ENCODE data around the gene NT5C3A. TPM values are rescaled to one million over a fixed set of nuclear protein-coding genes. Genes with fewer than 3 reads are reported as not detected.

NT5C3A gene
- total RNA-seq, 1 donor from 2014 or later, result 18.2 TPM

DNA sequence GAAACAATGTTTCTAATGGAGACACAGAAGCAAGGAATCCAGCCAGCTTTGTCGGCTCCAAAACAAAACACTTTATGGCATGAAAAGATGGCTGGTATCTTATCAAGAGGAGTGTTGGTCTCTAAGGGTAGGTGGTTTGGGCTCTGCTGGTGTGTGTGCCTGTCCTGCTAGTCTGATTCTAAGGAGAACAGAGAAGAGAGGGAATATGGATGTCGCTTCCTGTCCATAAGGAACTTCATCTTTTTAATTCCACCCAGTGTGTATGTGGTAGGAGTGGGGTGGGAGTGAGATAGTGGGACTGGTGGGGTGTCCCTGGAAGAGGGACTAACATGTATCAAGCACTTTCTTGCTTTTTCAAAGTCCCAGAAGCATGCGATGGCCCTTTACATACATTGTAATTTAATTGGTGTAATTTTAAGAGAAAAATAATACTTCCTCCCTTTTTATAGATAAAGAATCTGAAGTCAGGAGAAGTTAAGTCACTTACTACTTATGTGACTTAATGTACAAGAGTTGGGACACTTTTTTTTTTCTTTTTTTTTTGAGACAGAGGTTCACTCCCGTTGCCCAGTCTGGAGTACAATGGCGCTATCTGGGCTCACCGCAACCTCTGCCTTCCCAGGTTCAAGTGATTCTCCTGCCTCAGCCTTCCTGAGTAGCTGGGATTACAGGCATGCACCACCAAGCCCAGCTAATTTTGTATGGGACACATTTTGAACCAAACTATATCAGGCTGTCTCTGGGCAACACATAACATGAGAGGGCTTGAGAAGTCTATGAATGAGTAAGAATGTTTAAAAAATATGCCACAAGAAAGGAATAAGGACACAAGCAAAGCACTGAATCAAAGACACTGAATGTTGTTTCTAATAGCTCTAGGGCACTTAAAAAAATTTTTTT, 18.8 kb downstream of the NT5C3A start:
- TF ChIP-seq CTCF (conservative IDR thresholded peaks at IDR 0.05; ENCODE audit: low read depth, low read length), result no peak
- H3K4me3 ChIP-seq (ENCODE audit: low read depth, low read length), result no peak overlapping the region

GRCh38 chr7:33041631-33042428, 20.7 kb downstream of the NT5C3A start:
- no peak for DNase-seq (ENCODE audit: low read depth)
- no peak for TF ChIP-seq CTCF (conservative IDR thresholded peaks at IDR 0.05; ENCODE audit: low read depth, low read length)
- no peak overlapping the region for H3K4me3 ChIP-seq (ENCODE audit: low read depth, low read length)

More for the DNA sequence above, 18.8 kb downstream of the NT5C3A start:
- DNase-seq (ENCODE audit: low read depth), result no peak

- DNase-seq (ENCODE audit: low read depth), result no peak
- no peak for TF ChIP-seq CTCF (conservative IDR thresholded peaks at IDR 0.05; ENCODE audit: low read depth, low read length)
- H3K4me3 ChIP-seq (ENCODE audit: low read depth, low read length), result peak overlapping the region; percentile 40
These were observed 21.6 kb downstream of the NT5C3A start for GRCh38 chr7:33040803-33041516.

GRCh38 chr7:33039903-33040292, 22.7 kb downstream of the NT5C3A start:
- no peak for DNase-seq (ENCODE audit: low read depth)
- H3K4me3 ChIP-seq (ENCODE audit: low read depth, low read length), result peak overlapping the region; percentile 55
- no peak for TF ChIP-seq CTCF (conservative IDR thresholded peaks at IDR 0.05; ENCODE audit: low read depth, low read length)

- DNase-seq (ENCODE audit: low read depth), result no peak
- TF ChIP-seq CTCF (conservative IDR thresholded peaks at IDR 0.05; ENCODE audit: low read depth, low read length), result no peak
- peak overlapping the region; percentile 55 for H3K4me3 ChIP-seq (ENCODE audit: low read depth, low read length)
These were observed 23.2 kb downstream of the NT5C3A start for GRCh38 chr7:33039257-33039902.

DNA sequence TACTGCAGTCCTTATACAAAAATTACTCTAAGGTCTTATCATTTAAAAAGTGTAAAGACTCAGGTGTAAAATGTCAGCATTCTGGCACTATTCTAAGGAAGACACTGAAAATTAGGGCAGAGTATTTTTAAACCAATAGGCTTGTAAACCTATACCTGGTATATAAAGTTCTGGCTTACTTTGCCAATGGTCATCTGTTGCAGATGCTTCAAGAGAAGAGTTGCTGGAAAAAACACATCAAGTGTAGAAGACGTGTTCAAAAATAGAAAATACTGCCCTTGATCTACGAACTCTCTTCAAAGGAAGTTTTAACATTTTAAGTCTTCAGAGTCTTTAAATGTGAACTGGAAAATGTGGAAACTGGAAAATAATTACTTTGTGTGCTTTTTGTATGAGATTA, 23.9 kb downstream of the NT5C3A start:
- H3K4me3 ChIP-seq (ENCODE audit: low read depth, low read length), result peak overlapping the region; percentile 55
- TF ChIP-seq CTCF (conservative IDR thresholded peaks at IDR 0.05; ENCODE audit: low read depth, low read length), result no peak
- DNase-seq (ENCODE audit: low read depth), result no peak
